ENCODE data around the gene GMCL2. TPM values are rescaled to one million over a fixed set of nuclear protein-coding genes. Genes with fewer than 3 reads are reported as not detected.

The GMCL2 gene
- total RNA-seq, 1 experiment from 2014 or later: not detected

GRCh38 chr5:178196986-178197385 lies 9.8 kb upstream of the GMCL2 start:
- Mint-ChIP-seq H3K27me3 (ENCODE audit: low read depth) (peaks cover 18% of the 10 kb centered on the region), H3K36me3 (peaks cover 14% of the 10 kb centered on the region), H3K4me1 (peaks cover 23% of the 10 kb centered on the region), H3K4me3 (no peak overlapping the region), H3K27ac (no peak overlapping the region), H3K9me3 (peaks cover 13% of the 10 kb centered on the region)
- ChIA-PET POLR2A (interaction anchor here (0.6 to 1.6 kb wide), 2 partner anchors 15 to 16 kb away, joined by 3 to 6 read pairs; no protein-coding TSS in a partner anchor), CTCF (interaction anchor here (0.5 to 4.4 kb wide), 15 partner anchors 11 to 663 kb away, joined by 3 to 55 read pairs (median 5); partner anchors contain the start of genes NHP2 and PHYKPL)
- peak; percentile 60 for DNase-seq (ENCODE audit: low spot score)
- TF ChIP-seq FOXJ3 (CRISPR knock-in tag; IDR thresholded peaks at IDR 0.05; ENCODE audit: borderline replicate concordance): no peak
- no peak for TF ChIP-seq ZNF416 (CRISPR knock-in tag; IDR thresholded peaks at IDR 0.05)
- TF ChIP-seq MLX (CRISPR knock-in tag; IDR thresholded peaks at IDR 0.05): no peak
- TF ChIP-seq JUN (CRISPR knock-in tag; IDR thresholded peaks at IDR 0.05): no peak
- peak; percentile 44 for TF ChIP-seq CTCF (IDR thresholded peaks at IDR 0.05)
- TF ChIP-seq OVOL2 (CRISPR knock-in tag; IDR thresholded peaks at IDR 0.05; ENCODE audit: borderline replicate concordance): no peak
- peak; percentile 76 for ATAC-seq

- TF ChIP-seq MLX (CRISPR knock-in tag; IDR thresholded peaks at IDR 0.05) (no peak), NFYB (CRISPR knock-in tag; conservative IDR thresholded peaks at IDR 0.05; ENCODE audit: low read depth) (no peak), ERG (CRISPR knock-in tag; IDR thresholded peaks at IDR 0.05) (no peak), MAX (CRISPR knock-in tag; IDR thresholded peaks at IDR 0.05) (no peak), ZNF263 (CRISPR knock-in tag; IDR thresholded peaks at IDR 0.05; ENCODE audit: low read depth) (no peak), ZNF416 (CRISPR knock-in tag; IDR thresholded peaks at IDR 0.05) (no peak), HMGXB4 (CRISPR knock-in tag; IDR thresholded peaks at IDR 0.05) (no peak), ZBTB21 (CRISPR knock-in tag; IDR thresholded peaks at IDR 0.05; ENCODE audit: borderline replicate concordance) (no peak), CBFB (CRISPR knock-in tag; IDR thresholded peaks at IDR 0.05; ENCODE audit: low read depth) (no peak), CTCF (IDR thresholded peaks at IDR 0.05) (no peak), TEAD1 (CRISPR knock-in tag; IDR thresholded peaks at IDR 0.05) (no peak)
- H3K36me3 Mint-ChIP-seq: peaks cover 15% of the 10 kb centered on the region
- POLR2A ChIA-PET: interaction anchor here (0.6 to 1.6 kb wide), 2 partner anchors 15 to 16 kb away, joined by 3 to 6 read pairs; no protein-coding TSS in a partner anchor
- ATAC-seq: no peak
- H3K27ac Mint-ChIP-seq: no peak overlapping the region
- CTCF ChIA-PET: interaction anchor here (0.5 to 4.4 kb wide), 16 partner anchors 11 to 663 kb away, joined by 3 to 55 read pairs (median 5); partner anchors contain the start of genes NHP2 and PHYKPL
- no peak for DNase-seq (ENCODE audit: low spot score)
- peaks cover 23% of the 10 kb centered on the region for H3K4me1 Mint-ChIP-seq
- peaks cover 13% of the 10 kb centered on the region for H3K9me3 Mint-ChIP-seq
- no peak overlapping the region for H3K4me3 Mint-ChIP-seq
- peaks cover 15% of the 10 kb centered on the region for H3K27me3 Mint-ChIP-seq (ENCODE audit: low read depth)
These were observed 9.2 kb upstream of the GMCL2 start for GRCh38 chr5:178196281-178196812.

Measured in WTC11 (cell line).